Lower leg skin (tissue), 3 donors: ENCODE results near the gene ADGRD1.

Experiments
- CTCF ChIP-seq, 3 donors: fragments of 450-650 bp; IDR thresholded peaks; one replicate each; pipeline ENCODE4 v1.5.1; 2016; ENCODE audit warnings: antibody characterized with exemption in 3 of 3, mild to moderate bottlenecking in 3 of 3, moderate library complexity in 2 of 3
- POLR2A ChIP-seq, 2 donors: fragments of 450-650 bp; IDR thresholded peaks; one replicate each; pipeline ENCODE4 v1.6.1; 2016 to 2017; ENCODE audit warnings: antibody characterized with exemption in 2 of 2, mild to moderate bottlenecking in 1 of 2, moderate library complexity in 1 of 2

GRCh38 chr12:131006036-131006735, 52.5 kb downstream of the ADGRD1 start:
- TF ChIP-seq CTCF (IDR thresholded peaks at IDR 0.05): no peak
- no peak for TF ChIP-seq POLR2A (IDR thresholded peaks at IDR 0.05)
